H4 (cell line): ENCODE measurements around the gene KAZALD1. TPM values are rescaled to one million over a fixed set of nuclear protein-coding genes. Genes with fewer than 3 reads are reported as not detected.
A peak's percentile ranks its signal among the peaks of the same experiment; 100 is the strongest.

Experiments
- DNase-seq: peaks from one replicate; pipeline ENCODE4 v3.0.0-alpha.2; 2015; ENCODE audit warnings: low spot score
- total RNA-seq: library from RNA; depleted of rRNA; stranded (reverse); fragments of >200 nt; shearing (Covaris generic); gene quantifications from 2 replicates; pipeline ENCODE4 v1.2.3, GENCODE V29; 2014

KAZALD1 gene
- total RNA-seq, 1 experiment from 2014 or later, result 10.2 TPM

DNA sequence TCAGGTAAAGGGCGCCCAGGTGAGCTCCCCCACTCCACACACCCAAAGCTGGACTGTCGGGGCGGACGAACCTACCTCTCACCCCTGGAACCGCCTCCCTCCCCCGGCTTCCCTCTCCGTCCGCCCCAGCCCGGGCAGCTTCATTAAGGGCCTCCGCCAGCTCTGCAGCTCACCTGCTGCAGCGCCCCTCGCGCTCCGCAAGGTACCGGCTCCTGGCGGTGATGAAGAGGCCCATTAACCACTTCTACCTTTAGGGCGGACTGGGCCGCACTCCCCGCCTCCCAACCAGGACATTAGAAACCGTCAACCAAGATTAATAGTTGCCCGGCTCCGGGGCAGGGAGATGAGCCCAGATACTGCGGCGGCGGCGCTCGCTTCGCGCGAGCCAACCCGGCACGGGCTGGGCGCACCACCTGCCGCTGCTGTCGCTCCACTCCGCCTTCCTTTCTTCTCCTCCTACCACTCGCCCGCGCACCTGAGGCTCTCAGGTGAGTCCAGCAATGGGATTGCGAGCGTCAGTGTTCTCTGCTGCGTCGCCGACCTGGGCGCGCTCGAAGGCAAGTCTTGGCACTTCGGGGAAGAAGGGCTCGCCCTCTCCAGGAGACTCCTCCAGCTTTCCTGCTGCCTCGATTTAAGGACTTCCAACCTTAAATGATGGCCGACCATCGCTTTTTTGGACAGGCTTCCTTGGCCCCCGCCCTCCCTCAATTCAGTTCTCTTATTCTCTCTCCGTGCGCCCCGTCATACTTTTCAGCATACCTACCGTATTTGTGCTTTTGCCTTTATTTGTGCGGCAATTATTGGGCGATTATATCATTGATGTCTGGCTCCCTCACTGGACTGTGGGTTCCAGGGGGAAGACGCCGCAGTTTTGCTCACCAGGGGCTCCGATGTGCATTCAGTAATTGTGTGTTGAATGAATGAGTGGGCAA is 13.6 kb upstream of the KAZALD1 start:
- DNase-seq, result no peak

GRCh38 chr10:101050208-101051069 is 11.3 kb upstream of the KAZALD1 start:
- DNase-seq, result no peak

GRCh38 chr10:101052285-101052684 is 9.5 kb upstream of the KAZALD1 start:
- DNase-seq, result peak; percentile 87

DNA sequence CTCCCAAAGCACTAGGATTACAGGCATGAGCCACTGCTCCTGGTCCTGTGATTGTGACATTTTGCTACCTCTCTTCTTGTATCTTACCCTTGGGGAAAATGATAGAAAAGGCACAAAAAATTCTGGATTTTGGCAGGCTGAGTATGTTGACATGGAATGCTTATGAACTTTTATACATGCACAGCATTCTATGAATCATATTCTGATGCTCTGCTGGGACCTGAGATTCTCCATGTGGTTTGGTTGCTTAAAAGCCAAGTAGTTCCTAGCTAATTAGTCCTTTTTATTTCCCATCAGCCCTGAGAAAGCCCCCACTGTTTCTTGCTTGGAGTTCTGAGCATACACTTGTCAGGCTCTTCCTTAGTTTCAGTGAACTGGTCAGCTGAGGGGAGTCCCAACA is 8.3 kb upstream of the KAZALD1 start:
- DNase-seq, result no peak

DNA sequence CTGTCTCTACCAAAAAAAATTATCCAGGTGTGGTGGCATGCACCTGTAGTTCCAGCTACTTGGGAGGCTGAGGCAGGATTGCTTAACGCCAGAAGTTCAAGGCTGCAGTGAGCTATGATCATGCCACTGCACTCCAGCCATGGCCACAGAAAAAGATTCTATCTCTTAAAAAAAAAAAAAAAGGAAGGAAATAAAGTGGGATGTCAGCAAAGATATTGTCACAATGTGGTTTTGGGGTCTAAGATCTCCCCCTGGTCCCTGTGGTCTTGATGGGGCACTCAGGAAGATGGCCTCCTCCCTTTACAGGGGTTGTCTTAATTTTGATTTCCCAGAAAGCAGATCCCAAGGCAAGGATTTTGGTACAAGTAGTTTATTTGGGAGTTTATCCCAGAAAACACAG is 7.4 kb upstream of the KAZALD1 start:
- no peak for DNase-seq

DNA sequence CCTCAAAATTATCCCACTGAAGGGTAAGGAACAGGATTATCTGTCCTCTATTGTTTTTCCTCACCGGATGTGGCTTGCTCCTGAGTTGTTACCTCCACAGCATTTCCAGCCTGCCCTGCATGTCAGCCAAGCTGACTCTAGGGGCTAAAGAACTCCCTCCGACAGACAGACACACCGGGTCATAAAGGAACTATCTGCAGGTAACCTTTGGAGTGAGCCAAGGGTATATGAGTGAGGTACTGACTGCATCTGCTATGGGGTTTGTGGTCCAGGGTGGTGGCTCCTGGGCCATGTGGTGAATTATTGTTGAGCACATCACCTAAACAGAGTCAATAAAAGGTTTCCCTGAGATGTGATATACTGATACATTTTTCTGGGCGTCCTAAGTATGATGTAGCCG is 6.9 kb upstream of the KAZALD1 start:
- DNase-seq, result no peak

- DNase-seq, result no peak
Observed at GRCh38 chr10:101055411-101055810, 6.4 kb upstream of the KAZALD1 start.

GRCh38 chr10:101056365-101057151 is 5.2 kb upstream of the KAZALD1 start:
- no peak for DNase-seq

DNA sequence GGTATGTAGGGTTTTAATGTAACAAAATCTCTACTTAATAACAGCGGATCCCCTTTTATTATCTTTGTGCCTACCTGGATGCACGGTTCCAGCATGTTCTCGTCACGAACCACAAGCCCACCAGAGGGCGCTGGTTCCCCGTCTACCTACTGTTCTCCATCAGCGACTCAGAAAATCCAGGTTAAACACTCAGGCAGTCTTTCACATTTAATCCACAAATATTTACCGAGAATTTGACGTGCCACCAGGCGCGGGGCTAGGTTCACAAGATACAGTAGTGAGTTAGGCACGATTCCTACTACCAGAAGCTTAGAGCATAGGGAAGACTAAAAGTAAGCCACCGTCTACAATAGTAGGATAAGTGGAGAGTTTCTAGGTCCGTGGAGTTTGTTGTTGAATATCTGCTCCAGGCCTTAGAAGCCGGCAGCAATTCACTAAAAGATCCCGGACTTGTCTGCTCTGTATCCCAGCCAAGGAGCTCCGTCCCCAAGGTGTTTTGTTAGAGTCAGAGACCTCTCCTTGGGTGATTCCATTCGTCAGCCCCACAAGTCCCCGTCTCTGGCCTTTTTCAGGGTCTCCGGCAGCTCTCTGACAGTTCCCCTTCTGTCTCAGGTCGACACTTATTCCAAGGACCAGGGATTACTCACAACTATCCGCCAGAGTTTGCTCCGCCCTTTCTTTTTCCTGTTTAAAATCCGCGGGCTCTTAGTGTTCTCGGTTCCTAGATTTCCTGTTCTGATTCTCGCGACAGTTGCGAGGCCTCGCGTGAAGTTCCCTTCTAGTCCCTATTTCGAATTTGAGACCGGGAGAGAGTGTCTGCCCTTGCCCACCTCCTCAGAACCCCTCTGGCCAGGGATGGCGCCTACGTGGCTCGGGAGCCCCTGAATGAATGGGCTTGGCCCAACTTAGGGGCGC is 1.5 kb upstream of the KAZALD1 start:
- DNase-seq, result peak; percentile 89

DNA sequence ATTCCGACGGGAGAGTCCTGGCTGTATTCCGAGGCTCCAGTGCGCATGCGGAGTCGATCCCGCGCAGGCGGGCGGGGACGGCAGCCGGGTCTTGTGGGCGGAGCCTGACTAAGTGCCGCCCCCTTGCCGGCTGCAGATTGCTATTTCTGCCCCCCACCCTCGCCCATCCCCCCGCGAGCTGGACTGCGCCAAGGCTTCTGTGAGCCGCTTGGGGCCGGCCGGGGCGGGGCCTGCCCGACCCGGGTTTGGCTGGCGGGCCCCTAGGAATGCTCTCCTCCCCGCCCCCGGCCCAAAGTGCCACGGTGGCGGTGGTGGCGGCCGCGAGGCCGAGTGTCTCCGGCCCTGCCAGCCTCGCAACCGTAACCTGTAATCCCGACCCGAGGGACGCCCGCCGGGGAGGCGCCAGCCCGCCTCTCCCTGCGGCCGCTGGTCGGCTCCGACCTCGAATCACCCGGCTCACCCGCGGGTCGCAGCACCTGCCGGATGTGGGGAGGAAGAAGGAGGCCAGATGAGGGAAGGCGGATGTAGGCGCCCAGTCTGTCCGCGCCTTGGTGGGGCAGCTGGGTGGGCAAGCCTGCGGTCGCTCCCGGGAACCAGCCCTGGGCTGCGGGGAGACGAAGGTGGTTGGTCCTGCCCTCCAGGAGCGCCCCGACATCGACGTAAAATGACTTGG is 702 bp upstream of the KAZALD1 start:
- peak; percentile 89 for DNase-seq

DNA sequence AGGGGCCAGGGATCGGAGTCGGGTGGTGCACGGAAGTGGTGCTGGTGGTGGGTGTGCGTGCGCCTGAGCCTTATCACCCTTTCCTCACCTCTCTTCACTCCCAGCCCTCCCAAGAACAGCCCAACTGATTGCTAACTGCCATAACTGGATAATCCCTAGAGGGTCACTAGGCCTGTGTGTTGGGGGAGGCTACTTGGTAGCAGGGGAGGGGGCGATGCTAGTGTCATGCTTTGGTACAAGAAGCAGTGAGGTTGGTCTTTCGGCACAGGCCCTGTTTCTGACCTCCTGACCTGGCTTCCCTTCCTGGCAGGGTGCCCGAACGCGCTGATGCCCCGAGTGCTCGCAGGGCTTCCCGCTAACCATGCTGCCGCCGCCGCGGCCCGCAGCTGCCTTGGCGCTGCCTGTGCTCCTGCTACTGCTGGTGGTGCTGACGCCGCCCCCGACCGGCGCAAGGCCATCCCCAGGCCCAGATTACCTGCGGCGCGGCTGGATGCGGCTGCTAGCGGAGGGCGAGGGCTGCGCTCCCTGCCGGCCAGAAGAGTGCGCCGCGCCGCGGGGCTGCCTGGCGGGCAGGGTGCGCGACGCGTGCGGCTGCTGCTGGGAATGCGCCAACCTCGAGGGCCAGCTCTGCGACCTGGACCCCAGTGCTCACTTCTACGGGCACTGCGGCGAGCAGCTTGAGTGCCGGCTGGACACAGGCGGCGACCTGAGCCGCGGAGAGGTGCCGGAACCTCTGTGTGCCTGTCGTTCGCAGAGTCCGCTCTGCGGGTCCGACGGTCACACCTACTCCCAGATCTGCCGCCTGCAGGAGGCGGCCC is 652 bp downstream of the KAZALD1 start:
- DNase-seq, result no peak

- DNase-seq, result no peak
Observed at GRCh38 chr10:101063050-101063525, 1.3 kb downstream of the KAZALD1 start.

- no peak for DNase-seq
Observed at GRCh38 chr10:101063548-101064414, 2.0 kb downstream of the KAZALD1 start.

- DNase-seq, result no peak
Observed at GRCh38 chr10:101064415-101065030, 2.7 kb downstream of the KAZALD1 start.

GRCh38 chr10:101065481-101066145 is 3.8 kb downstream of the KAZALD1 start:
- DNase-seq, result no peak

DNA sequence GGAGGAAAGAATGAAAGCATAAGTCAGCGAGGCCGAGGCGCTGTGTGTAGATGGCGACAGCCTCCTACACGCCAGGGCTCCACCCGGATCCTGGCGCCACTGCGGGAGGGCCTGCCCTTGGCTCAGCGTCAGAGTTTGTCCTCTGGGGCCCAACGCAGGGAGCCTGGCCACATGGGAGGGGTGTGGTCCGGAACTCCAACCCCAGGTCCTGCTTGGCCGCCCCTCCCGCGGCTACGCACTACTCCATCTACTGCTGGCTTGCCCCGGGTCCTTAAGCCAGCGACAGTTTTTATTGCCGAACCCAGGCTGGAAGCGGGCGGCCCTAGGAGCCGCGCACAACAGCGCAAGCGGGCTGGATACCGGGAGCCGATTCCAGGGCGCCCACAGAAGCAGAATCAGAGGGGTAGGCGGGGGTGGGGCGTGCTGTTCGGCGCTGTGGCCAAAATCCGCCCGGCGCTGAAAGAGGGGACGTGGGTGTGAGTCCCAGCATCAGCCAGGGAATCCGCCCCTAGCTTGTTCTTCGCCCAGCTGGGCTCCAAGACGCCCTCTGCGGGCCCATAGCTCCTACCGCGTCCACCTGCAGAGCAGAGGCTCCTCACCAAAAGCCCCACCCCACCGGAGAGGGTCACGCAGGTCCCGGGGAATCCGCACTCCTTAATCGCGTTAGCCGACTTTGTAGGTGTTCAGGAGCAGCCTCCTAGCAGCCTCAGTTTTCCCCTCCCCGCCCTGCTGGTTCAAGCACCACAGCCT is 4.5 kb downstream of the KAZALD1 start:
- peak; percentile 87 for DNase-seq
